PC-9 (cell line): ENCODE results near the gene HBA1.

ENCODE experiments used
- EZH2 ChIP-seq: fragments of 200-600 bp; sonication (generic); IDR thresholded peaks from 2 replicates; pipeline ENCODE4 v1.8.0; 2017; ENCODE audit warnings: antibody characterized with exemption, low read depth
- TF ChIP-seq, protein P1 (sequence below): fragments of 200-600 bp; sonication (generic); conservative IDR thresholded peaks from 2 replicates; pipeline ENCODE4 v1.6.1; 2017; ENCODE audit warnings: mixed run types, antibody characterized with exemption, mild to moderate bottlenecking, moderate library complexity

DNA sequence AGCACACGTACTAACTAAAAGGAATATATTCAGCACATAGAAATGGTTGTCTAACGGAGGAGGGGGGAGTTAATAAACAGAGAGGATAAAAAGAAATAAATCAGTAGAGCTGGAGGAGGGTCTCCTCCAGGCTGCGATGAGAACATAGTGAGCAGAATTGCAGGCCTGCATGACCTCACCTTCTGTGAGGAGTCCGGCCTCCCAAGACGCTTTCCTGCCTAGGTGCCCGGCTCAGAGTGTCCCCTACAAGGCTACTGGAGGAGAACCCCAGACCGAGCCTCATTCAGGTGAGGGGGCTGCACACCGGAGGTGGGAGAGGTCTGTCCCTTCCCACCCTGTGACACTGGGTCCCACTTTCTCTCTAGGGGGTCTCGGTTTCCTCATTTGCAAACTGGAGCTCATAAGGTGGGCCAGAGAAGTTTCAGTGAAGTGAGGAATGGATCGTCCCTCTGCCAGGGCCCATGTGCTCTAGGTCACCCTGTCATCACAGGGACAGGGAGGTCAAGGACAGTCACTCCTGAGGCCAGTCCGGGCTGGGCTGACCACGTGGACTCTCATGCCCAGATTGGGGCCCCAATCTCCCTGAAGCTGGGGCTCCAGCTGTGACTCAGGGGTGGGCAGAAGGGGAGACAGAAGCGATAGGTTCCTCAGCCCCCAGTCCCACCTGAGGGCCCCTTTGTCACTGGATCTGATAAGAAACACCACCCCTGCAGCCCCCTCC lies 14.0 kb upstream of the HBA1 start:
- TF ChIP-seq, protein P1, sequence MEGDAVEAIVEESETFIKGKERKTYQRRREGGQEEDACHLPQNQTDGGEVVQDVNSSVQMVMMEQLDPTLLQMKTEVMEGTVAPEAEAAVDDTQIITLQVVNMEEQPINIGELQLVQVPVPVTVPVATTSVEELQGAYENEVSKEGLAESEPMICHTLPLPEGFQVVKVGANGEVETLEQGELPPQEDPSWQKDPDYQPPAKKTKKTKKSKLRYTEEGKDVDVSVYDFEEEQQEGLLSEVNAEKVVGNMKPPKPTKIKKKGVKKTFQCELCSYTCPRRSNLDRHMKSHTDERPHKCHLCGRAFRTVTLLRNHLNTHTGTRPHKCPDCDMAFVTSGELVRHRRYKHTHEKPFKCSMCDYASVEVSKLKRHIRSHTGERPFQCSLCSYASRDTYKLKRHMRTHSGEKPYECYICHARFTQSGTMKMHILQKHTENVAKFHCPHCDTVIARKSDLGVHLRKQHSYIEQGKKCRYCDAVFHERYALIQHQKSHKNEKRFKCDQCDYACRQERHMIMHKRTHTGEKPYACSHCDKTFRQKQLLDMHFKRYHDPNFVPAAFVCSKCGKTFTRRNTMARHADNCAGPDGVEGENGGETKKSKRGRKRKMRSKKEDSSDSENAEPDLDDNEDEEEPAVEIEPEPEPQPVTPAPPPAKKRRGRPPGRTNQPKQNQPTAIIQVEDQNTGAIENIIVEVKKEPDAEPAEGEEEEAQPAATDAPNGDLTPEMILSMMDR, result no peak
- TF ChIP-seq EZH2, result no peak
